Upper lobe of left lung (tissue), 4 donors: ENCODE data around the gene SEL1L3.

Experiments used
- CTCF ChIP-seq, 6 experiments: fragments of 450-650 bp in 4 of 6; fragments of 200-600 bp in 2 of 6; sonication (generic) in 2 of 6; IDR thresholded peaks; one replicate each; pipeline ENCODE4 v1.5.1; 2016 to 2019; ENCODE audit warnings: antibody characterized with exemption in 6 of 6
- POLR2AphosphoS5 ChIP-seq, 2 donors: sonication (generic); formaldehyde crosslinking; IDR thresholded peaks; one replicate each; pipeline ENCODE4 v1.5.1; 2017; ENCODE audit warnings: antibody characterized with exemption in 2 of 2

- TF ChIP-seq CTCF (IDR thresholded peaks at IDR 0.05), result no peak
- no peak for TF ChIP-seq POLR2AphosphoS5 (IDR thresholded peaks at IDR 0.05)
These were observed 45.7 kb upstream of the SEL1L3 start for GRCh38 chr4:25908491-25908901.
